GM19238 (cell line): ENCODE measurements around the gene REM1.
"Not testable (repeated sequence)": the region's sequence is repeated elsewhere in the genome, so short reads cannot be mapped to it uniquely, and the experiment has no call there.

Experiments used
- DNase-seq: peaks from one replicate; pipeline ENCODE4 v3.0.0; 2011; ENCODE audit warnings: low spot score; ENCODE audit not compliant: insufficient read length

The REM1 gene

GRCh38 chr20:31484001-31484400, 8.9 kb downstream of the REM1 start:
- no peak for DNase-seq

- no peak for DNase-seq
Observed at GRCh38 chr20:31485450-31486339, 10.6 kb downstream of the REM1 start.

GRCh38 chr20:31488115-31488514, 13.0 kb downstream of the REM1 start:
- DNase-seq: no peak

GRCh38 chr20:31489152-31489551, 14.1 kb downstream of the REM1 start:
- no peak for DNase-seq

GRCh38 chr20:31490752-31491151, 15.7 kb downstream of the REM1 start:
- no peak for DNase-seq

GRCh38 chr20:31494131-31494530, 19.0 kb downstream of the REM1 start:
- DNase-seq: no peak

- no peak for DNase-seq
Observed at GRCh38 chr20:31496761-31497295, 21.7 kb downstream of the REM1 start.

GRCh38 chr20:31497838-31498540, 22.9 kb downstream of the REM1 start:
- no peak for DNase-seq

- DNase-seq: no peak
Observed at GRCh38 chr20:31500527-31500926, 25.4 kb downstream of the REM1 start.

- DNase-seq: peak; percentile 68
Observed at GRCh38 chr20:31502884-31503673, 28.0 kb downstream of the REM1 start.

GRCh38 chr20:31505903-31506302, 30.8 kb downstream of the REM1 start:
- no peak for DNase-seq

- DNase-seq: no peak
Observed at GRCh38 chr20:31508517-31509244, 33.6 kb downstream of the REM1 start.

- peak; percentile 88 for DNase-seq
Observed at GRCh38 chr20:31514154-31515071, 39.3 kb downstream of the REM1 start, which contains the start of gene HM13. Gene HM13 (plus strand): TSS chr20:31514442. CDS start chr20:31514552, 110 bp downstream.

- DNase-seq: no peak
Observed at GRCh38 chr20:31515072-31515774, 40.1 kb downstream of the REM1 start.

- no peak for DNase-seq
Observed at GRCh38 chr20:31515775-31516107, 40.7 kb downstream of the REM1 start.

- no peak for DNase-seq
Observed at GRCh38 chr20:31516166-31516565, 41.1 kb downstream of the REM1 start.

GRCh38 chr20:31516651-31517050, 41.6 kb downstream of the REM1 start:
- DNase-seq: no peak

- no peak for DNase-seq
Observed at GRCh38 chr20:31517373-31517772, 42.3 kb downstream of the REM1 start.

- DNase-seq: not testable (repeated sequence)
Observed at GRCh38 chr20:31521267-31521666, 46.2 kb downstream of the REM1 start.
